IPS-18c (cell line): ENCODE data around the gene PLA2G12A.

Experiments
- H3K4me3 ChIP-seq: 2 replicates; pipeline ENCODE4 v1.7.0; 2013; ENCODE audit warnings: low read depth, mild to moderate bottlenecking, low read length, moderate library complexity; ENCODE audit not compliant: insufficient read depth
- H3K9me3 ChIP-seq: one replicate; pipeline ENCODE4 v1.6.1; 2013; ENCODE audit warnings: mild to moderate bottlenecking, low read length, moderate library complexity; ENCODE audit not compliant: control insufficient read depth, insufficient read depth

Gene PLA2G12A

GRCh38 chr4:109665783-109666485, 63.9 kb downstream of the PLA2G12A start:
- no peak overlapping the region for H3K4me3 ChIP-seq
- H3K9me3 ChIP-seq = no peaks in the 10 kb centered on the region

- Histone ChIP-seq H3K9me3 (no peaks in the 10 kb centered on the region), H3K4me3 (no peak overlapping the region)
These were observed 67.1 kb downstream of the PLA2G12A start for GRCh38 chr4:109662771-109663170.

- no peak overlapping the region for H3K4me3 ChIP-seq
- no peaks in the 10 kb centered on the region for H3K9me3 ChIP-seq
These were observed 67.8 kb downstream of the PLA2G12A start for GRCh38 chr4:109662116-109662515.
